RWPE2 (cell line): ENCODE measurements around the gene TMBIM1.
A peak's percentile ranks its signal among the peaks of the same experiment; 100 is the strongest.

Experiments
- ATAC-seq: fragments of 200-7000 bp; cut with Tn5 transposase; 3 replicates; pipeline ENCODE4 v1.9.1; 2021; ENCODE audit warnings: low read depth
- DNase-seq: peaks from one replicate; pipeline ENCODE4 v3.0.0-alpha.2; 2020; ENCODE audit warnings: low spot score
- H3K27ac ChIP-seq: fragments of 450-650 bp; 2 replicates; pipeline ENCODE4 v1.5.1; 2017; ENCODE audit warnings: mild to moderate bottlenecking; ENCODE audit not compliant: poor library complexity, severe bottlenecking
- H3K27me3 ChIP-seq: fragments of 250-450 bp; sonication (Bioruptor Pico); 2 replicates; pipeline ENCODE4 v1.5.1; 2021; ENCODE audit warnings: mild to moderate bottlenecking, moderate library complexity; ENCODE audit not compliant: insufficient read depth, poor library complexity, severe bottlenecking
- H3K36me3 ChIP-seq: fragments of 250-450 bp; sonication (Bioruptor Pico); 2 replicates; pipeline ENCODE4 v1.5.1; 2020; ENCODE audit warnings: low read depth, mild to moderate bottlenecking, moderate library complexity
- H3K4me1 ChIP-seq: fragments of 250-450 bp; sonication (Bioruptor Pico); 2 replicates; pipeline ENCODE4 v1.5.1; 2021; ENCODE audit warnings: mild to moderate bottlenecking, moderate library complexity; ENCODE audit not compliant: insufficient read depth, poor library complexity, severe bottlenecking
- H3K4me3 ChIP-seq: fragments of 250-450 bp; sonication (Bioruptor Pico); 2 replicates; pipeline ENCODE4 v1.5.1; 2021; ENCODE audit warnings: mild to moderate bottlenecking, moderate library complexity; ENCODE audit not compliant: severe bottlenecking
- H3K9me3 ChIP-seq: fragments of 250-450 bp; sonication (Bioruptor Pico); 2 replicates; pipeline ENCODE4 v1.5.1; 2021; ENCODE audit warnings: mild to moderate bottlenecking, moderate library complexity; ENCODE audit not compliant: severe bottlenecking
- CTCF ChIP-seq: fragments of 450-650 bp; IDR thresholded peaks from one replicate; pipeline ENCODE4 v1.5.1; 2017; ENCODE audit warnings: mild to moderate bottlenecking, moderate library complexity; ENCODE audit not compliant: poor library complexity, severe bottlenecking

The TMBIM1 gene

GRCh38 chr2:218281449-218281848 is 10.9 kb downstream of the TMBIM1 start:
- peaks cover 51% of the 10 kb centered on the region for H3K4me1 ChIP-seq
- H3K9me3 ChIP-seq: no peaks in the 10 kb centered on the region
- peaks cover 86% of the 10 kb centered on the region for H3K36me3 ChIP-seq
- DNase-seq (no peak), ATAC-seq (no peak)
- no peak overlapping the region for H3K4me3 ChIP-seq
- peak overlapping the region; percentile 95 for H3K27ac ChIP-seq
- TF ChIP-seq CTCF: no peak
- no peaks in the 10 kb centered on the region for H3K27me3 ChIP-seq

- H3K4me3 ChIP-seq: no peak overlapping the region
- ATAC-seq: no peak
- H3K27ac ChIP-seq: no peak overlapping the region
- DNase-seq: no peak
- no peaks in the 10 kb centered on the region for H3K27me3 ChIP-seq
- peaks cover 40% of the 10 kb centered on the region for H3K4me1 ChIP-seq
- peaks cover 92% of the 10 kb centered on the region for H3K36me3 ChIP-seq
- H3K9me3 ChIP-seq: no peaks in the 10 kb centered on the region
- TF ChIP-seq CTCF: no peak
These were observed 11.9 kb downstream of the TMBIM1 start for GRCh38 chr2:218280260-218280870.

- DNase-seq (no peak), ATAC-seq (no peak)
- peaks cover 24% of the 10 kb centered on the region for H3K4me1 ChIP-seq
- H3K9me3 ChIP-seq: no peaks in the 10 kb centered on the region
- H3K36me3 ChIP-seq: peaks cover 95% of the 10 kb centered on the region
- H3K27ac ChIP-seq: no peak overlapping the region
- no peaks in the 10 kb centered on the region for H3K27me3 ChIP-seq
- H3K4me3 ChIP-seq: no peak overlapping the region
- no peak for TF ChIP-seq CTCF
These were observed 13.6 kb downstream of the TMBIM1 start for GRCh38 chr2:218278531-218279360.

- peaks cover 93% of the 10 kb centered on the region for H3K36me3 ChIP-seq
- no peak for ATAC-seq
- no peak for DNase-seq
- peaks cover 18% of the 10 kb centered on the region for H3K4me1 ChIP-seq
- no peak overlapping the region for H3K27ac ChIP-seq
- no peak overlapping the region for H3K4me3 ChIP-seq
- no peak for TF ChIP-seq CTCF
- H3K27me3 ChIP-seq: no peaks in the 10 kb centered on the region
- no peaks in the 10 kb centered on the region for H3K9me3 ChIP-seq
These were observed 14.4 kb downstream of the TMBIM1 start for GRCh38 chr2:218277921-218278320.
